Uterus (tissue), 2 donors: ENCODE data around the gene XNDC1N.

ENCODE experiments used
- POLR2A ChIP-seq, 2 donors: fragments of 450-650 bp; IDR thresholded peaks; one replicate each; pipeline ENCODE4 v1.6.1; 2016; ENCODE audit warnings: antibody characterized with exemption in 2 of 2, mild to moderate bottlenecking in 1 of 2, moderate library complexity in 1 of 2
- TF ChIP-seq, protein P1 (sequence below), 4 experiments: fragments of 200-600 bp in 2 of 4; fragments of 450-650 bp in 2 of 4; sonication (generic) in 2 of 4; IDR thresholded peaks; one replicate each; pipeline ENCODE4 v1.5.1; 2016 to 2019; ENCODE audit warnings: antibody characterized with exemption in 4 of 4, mild to moderate bottlenecking in 2 of 4, moderate library complexity in 1 of 4

DNA sequence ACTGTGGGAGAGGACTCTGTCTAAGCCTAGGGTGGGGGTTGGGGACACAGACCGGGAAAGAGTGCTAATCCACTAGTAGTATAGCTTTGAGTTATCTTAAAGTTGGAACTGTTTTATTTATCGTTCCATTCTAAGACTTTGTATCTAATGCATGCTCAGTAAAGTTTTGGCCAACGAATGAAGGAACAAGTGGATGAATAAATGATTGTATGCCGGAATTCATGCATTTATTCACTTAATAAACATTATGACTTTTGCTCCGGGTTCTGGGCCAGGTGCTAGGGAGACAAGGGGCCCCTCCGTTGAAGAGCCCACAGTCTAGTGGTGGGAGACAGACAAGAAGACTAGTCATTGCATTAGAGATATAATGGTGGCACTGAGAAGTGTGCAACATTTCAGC lies 1.1 kb upstream of the XNDC1N start:
- TF ChIP-seq, protein P1, sequence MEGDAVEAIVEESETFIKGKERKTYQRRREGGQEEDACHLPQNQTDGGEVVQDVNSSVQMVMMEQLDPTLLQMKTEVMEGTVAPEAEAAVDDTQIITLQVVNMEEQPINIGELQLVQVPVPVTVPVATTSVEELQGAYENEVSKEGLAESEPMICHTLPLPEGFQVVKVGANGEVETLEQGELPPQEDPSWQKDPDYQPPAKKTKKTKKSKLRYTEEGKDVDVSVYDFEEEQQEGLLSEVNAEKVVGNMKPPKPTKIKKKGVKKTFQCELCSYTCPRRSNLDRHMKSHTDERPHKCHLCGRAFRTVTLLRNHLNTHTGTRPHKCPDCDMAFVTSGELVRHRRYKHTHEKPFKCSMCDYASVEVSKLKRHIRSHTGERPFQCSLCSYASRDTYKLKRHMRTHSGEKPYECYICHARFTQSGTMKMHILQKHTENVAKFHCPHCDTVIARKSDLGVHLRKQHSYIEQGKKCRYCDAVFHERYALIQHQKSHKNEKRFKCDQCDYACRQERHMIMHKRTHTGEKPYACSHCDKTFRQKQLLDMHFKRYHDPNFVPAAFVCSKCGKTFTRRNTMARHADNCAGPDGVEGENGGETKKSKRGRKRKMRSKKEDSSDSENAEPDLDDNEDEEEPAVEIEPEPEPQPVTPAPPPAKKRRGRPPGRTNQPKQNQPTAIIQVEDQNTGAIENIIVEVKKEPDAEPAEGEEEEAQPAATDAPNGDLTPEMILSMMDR (IDR thresholded peaks at IDR 0.05): no peak
- TF ChIP-seq POLR2A (IDR thresholded peaks at IDR 0.05): no peak
